HCT116 (cell line): ENCODE measurements around the gene RXFP4. TPM values are rescaled to one million over a fixed set of nuclear protein-coding genes. Genes with fewer than 3 reads are reported as not detected.

Experiments
- ATAC-seq: fragments of 200-7000 bp; cut with Tn5 transposase; 2 replicates; pipeline ENCODE4 v1.9.1; 2020; ENCODE audit warnings: mild to moderate bottlenecking, moderate library complexity
- BruUV-seq: library from RNA; stranded (reverse); fragments of 400-500 nt; replicated peaks from 2 replicates; lab custom pipeline; 2021; lab: Mats Ljungman, UMichigan
- CTCF ChIA-PET: fragments of 300-600 bp; sonication (Branson Sonifier 250); formaldehyde crosslinking; loops from one replicate; lab custom pipeline; 2021; ENCODE audit warnings: antibody characterized with exemption; lab: Charles Lee
- POLR2A ChIA-PET: fragments of 300-600, 350-600 bp; sonication (Branson Sonifier 250); formaldehyde crosslinking; loops from one replicate; lab custom pipeline; 2021; ENCODE audit warnings: antibody characterized with exemption; lab: Charles Lee
- RAD21 ChIA-PET, 2 experiments: fragments of 300-600 bp; sonication (Branson Sonifier 250); formaldehyde crosslinking; loops; one replicate each; lab custom pipeline; 2023; ENCODE audit warnings: low total read pairs in 2 of 2; ENCODE audit not compliant: uncharacterized antibody in 2 of 2, unreplicated experiment in 2 of 2, low non-redundant PET in 1 of 2; lab: Charles Lee
- DNase-seq: peaks from one replicate; pipeline ENCODE4 v3.0.0-alpha.2; 2010; ENCODE audit warnings: low read depth, low spot score
- H2AFZ ChIP-seq: fragments of 200-600 bp; shearing (Covaris generic), sonication (generic); 2 replicates; pipeline ENCODE4 v1.6.1; 2017; ENCODE audit warnings: low read depth, mixed run types, mixed read lengths, antibody characterized with exemption, low read length; ENCODE audit not compliant: poor library complexity, severe bottlenecking
- H3K27ac ChIP-seq: 2 replicates; pipeline ENCODE4 v1.5.1; 2012; ENCODE audit warnings: low read depth, low read length
- H3K27me3 ChIP-seq: fragments of 200-600 bp; sonication (generic); 2 replicates; pipeline ENCODE4 v1.6.1; 2016; ENCODE audit warnings: mixed run types, low read length, mixed read lengths; ENCODE audit not compliant: insufficient read depth
- H3K36me3 ChIP-seq, 2 experiments: fragments of 200-500 bp in 1 of 2; fragments of 200-600 bp in 1 of 2; sonication (Bioruptor generic) in 1 of 2; sonication (generic) in 1 of 2; 2 replicates each; pipeline versions ENCODE4 v1.5.1 to v1.6.1; 2014 to 2016; ENCODE audit warnings: low read length in 2 of 2, inconsistent platforms in 1 of 2, mixed read lengths in 1 of 2, mixed run types in 1 of 2; ENCODE audit not compliant: insufficient read depth in 2 of 2, control insufficient read depth in 1 of 2
- H3K4me1 ChIP-seq, 2 experiments: fragments of 200-600 bp in 1 of 2; sonication (generic) in 1 of 2; 2 replicates each; pipeline versions ENCODE4 v1.5.1 to v1.6.1; 2012 to 2017; ENCODE audit warnings: low read length in 2 of 2, inconsistent platforms in 1 of 2, mild to moderate bottlenecking in 1 of 2, mixed read lengths in 1 of 2, mixed run types in 1 of 2, moderate library complexity in 1 of 2; ENCODE audit not compliant: insufficient read depth in 2 of 2, control insufficient read depth in 1 of 2
- H3K4me2 ChIP-seq: fragments of 200-600 bp; sonication (generic); 2 replicates; pipeline ENCODE4 v1.6.1; 2017; ENCODE audit warnings: mixed run types, low read length, mixed read lengths
- H3K4me3 ChIP-seq, 2 experiments: fragments of 200-600 bp in 1 of 2; sonication (generic) in 1 of 2; replicated peaks in 1 of 2; 2 replicates each; pipeline ENCODE4 v1.5.1; 2011 to 2016; ENCODE audit warnings: low read length in 2 of 2, control low read depth in 1 of 2, low read depth in 1 of 2, mild to moderate bottlenecking in 1 of 2, mixed read lengths in 1 of 2, mixed run types in 1 of 2
- H3K79me2 ChIP-seq: fragments of 200-600 bp; sonication (generic); 2 replicates; pipeline ENCODE4 v1.6.1; 2017; ENCODE audit warnings: mild to moderate bottlenecking, mixed run types, low read length, moderate library complexity, mixed read lengths; ENCODE audit not compliant: insufficient read depth
- H3K9ac ChIP-seq: fragments of 200-600 bp; sonication (generic); 2 replicates; pipeline ENCODE4 v1.6.1; 2016; ENCODE audit warnings: low read length, mixed read lengths
- H3K9me2 ChIP-seq: fragments of 200-600 bp; sonication (generic), shearing (Covaris generic); 2 replicates; pipeline ENCODE4 v1.6.1; 2017; ENCODE audit warnings: mixed run types, mild to moderate bottlenecking, moderate library complexity; ENCODE audit not compliant: insufficient read depth
- H3K9me3 ChIP-seq, 2 experiments: fragments of 200-500 bp in 1 of 2; fragments of 200-600 bp in 1 of 2; sonication (Bioruptor generic) in 1 of 2; sonication (generic) in 1 of 2; 2 replicates each; pipeline ENCODE4 v1.6.1; 2014 to 2017; ENCODE audit warnings: low read length in 2 of 2, mixed read lengths in 2 of 2, inconsistent platforms in 1 of 2, low read depth in 1 of 2, mild to moderate bottlenecking in 1 of 2, mixed run types in 1 of 2, moderate library complexity in 1 of 2; ENCODE audit not compliant: control insufficient read depth in 1 of 2, insufficient read depth in 1 of 2
- H4K20me1 ChIP-seq: fragments of 200-600 bp; sonication (generic), shearing (Covaris generic); 2 replicates; pipeline ENCODE4 v1.6.1; 2017; ENCODE audit warnings: mixed run types, mild to moderate bottlenecking, moderate library complexity; ENCODE audit not compliant: insufficient read depth
- CBX3 ChIP-seq: IDR thresholded peaks from 2 replicates; pipeline ENCODE4 v1.6.1; 2012; ENCODE audit warnings: low read depth
- CEBPB ChIP-seq: IDR thresholded peaks from 2 replicates; pipeline ENCODE4 v1.6.1; 2012; ENCODE audit warnings: low read depth
- EGR1 ChIP-seq: IDR thresholded peaks from 2 replicates; pipeline ENCODE4 v1.6.1; 2012; ENCODE audit warnings: low read depth
- ELF1 ChIP-seq: IDR thresholded peaks from 2 replicates; pipeline ENCODE4 v1.6.1; 2012; ENCODE audit warnings: low read depth, borderline replicate concordance
- EZH2phosphoT487 ChIP-seq: fragments of 200-600 bp; IDR thresholded peaks from 2 replicates; pipeline ENCODE4 v1.6.1; 2018; ENCODE audit warnings: antibody characterized with exemption, borderline replicate concordance
- POLR2A ChIP-seq: IDR thresholded peaks from 2 replicates; pipeline ENCODE4 v1.7.0; 2011; ENCODE audit warnings: borderline replicate concordance; ENCODE audit not compliant: insufficient read depth, insufficient read length; ENCODE audit errors: extremely low read depth
- POLR2AphosphoS5 ChIP-seq: IDR thresholded peaks from 2 replicates; pipeline ENCODE4 v1.6.1; 2011; ENCODE audit warnings: mild to moderate bottlenecking, low read depth, low read length, moderate library complexity
- SIN3A ChIP-seq: IDR thresholded peaks from 2 replicates; pipeline ENCODE4 v1.6.1; 2012; ENCODE audit warnings: low read depth
- SP1 ChIP-seq: IDR thresholded peaks from 2 replicates; pipeline ENCODE4 v1.6.1; 2012; ENCODE audit warnings: low read depth
- SRF ChIP-seq: IDR thresholded peaks from 2 replicates; pipeline ENCODE4 v1.6.1; 2012; ENCODE audit warnings: low read depth
- YY1 ChIP-seq: IDR thresholded peaks from 2 replicates; pipeline ENCODE4 v1.6.1; 2011; ENCODE audit warnings: low read length, low read depth, moderate library complexity, mild to moderate bottlenecking; ENCODE audit not compliant: insufficient replicate concordance; ENCODE audit errors: extremely low read depth
- ZFX ChIP-seq: fragments of 450-650 bp; IDR thresholded peaks from 2 replicates; pipeline ENCODE4 v1.6.1; 2017
- intact Hi-C: fragments of 100-400 bp; cut with micrococcal nuclease; formaldehyde crosslinking; loops from 2 replicates; pipeline ENCODE4 v1.10.0; 2022
- total RNA-seq: library from RNA; stranded (reverse); gene quantifications from one replicate; pipeline ENCODE4 v1.2.1, GENCODE V29; 2021; ENCODE audit not compliant: unreplicated experiment
- TF ChIP-seq, protein P1 (sequence below): IDR thresholded peaks from 2 replicates; pipeline ENCODE4 v1.6.1; 2011; ENCODE audit warnings: mild to moderate bottlenecking, low read length, moderate library complexity; ENCODE audit not compliant: insufficient replicate concordance; ENCODE audit errors: extremely low read depth
- TF ChIP-seq, protein P2 (sequence below): IDR thresholded peaks from 2 replicates; pipeline ENCODE4 v1.6.1; 2012; ENCODE audit warnings: low read depth
- TF ChIP-seq, protein P3 (sequence below): IDR thresholded peaks from 2 replicates; pipeline ENCODE4 v1.6.1; 2012
- TF ChIP-seq, protein P4 (sequence below), 3 experiments: fragments of 200-600 bp in 1 of 3; sonication (generic) in 1 of 3; IDR thresholded peaks in 2 of 3; conservative IDR thresholded peaks in 1 of 3; 2 replicates each; pipeline ENCODE4 v1.5.1; 2012 to 2017; ENCODE audit warnings: low read depth in 2 of 3, low read length in 2 of 3, antibody characterized with exemption in 1 of 3, borderline replicate concordance in 1 of 3, control low read depth in 1 of 3, mild to moderate bottlenecking in 1 of 3, mixed read lengths in 1 of 3, mixed run types in 1 of 3, moderate library complexity in 1 of 3; ENCODE audit not compliant: insufficient read depth in 1 of 3
- TF ChIP-seq, protein P5 (sequence below): IDR thresholded peaks from 2 replicates; pipeline ENCODE4 v1.6.1; 2012

RXFP4 gene
- total RNA-seq, 1 experiment from 2014 or later = 0.20 TPM

DNA sequence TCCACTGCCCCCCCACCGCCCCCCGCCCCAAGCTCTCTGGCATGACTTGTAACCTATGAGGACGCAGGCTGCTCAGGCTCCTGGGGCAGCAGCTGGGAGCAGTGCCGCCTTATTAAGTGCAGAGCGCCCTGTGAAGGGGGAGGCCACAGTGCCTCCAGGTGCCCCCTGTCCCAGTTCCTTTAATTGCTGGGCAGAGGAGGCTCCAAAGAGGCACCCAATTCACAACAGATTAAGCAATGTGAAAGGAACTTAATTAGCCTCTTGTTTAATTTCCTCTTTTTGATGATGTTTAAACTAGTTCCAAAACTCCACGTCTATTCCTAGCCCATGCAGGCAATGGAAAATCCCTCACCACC, 3.0 kb downstream of the RXFP4 start:
- ChIA-PET POLR2A (interaction anchor here (0.6 to 1.9 kb wide), 5 partner anchors 10 to 55 kb away, joined by 3 to 9 read pairs (median 4); partner anchors contain the start of gene KHDC4), CTCF (interaction anchor here (1.3 kb wide), 1 partner anchor 45 kb away, joined by 5 read pairs; no protein-coding TSS in a partner anchor)
- H3K36me3 ChIP-seq = peaks cover 12 to 22% of the 10 kb centered on the region in 2 experiments; a peak in 3 of 4 replicates

More for the DNA sequence above, 3.0 kb downstream of the RXFP4 start:
- H3K79me2 ChIP-seq = no peaks in the 10 kb centered on the region
- no peak overlapping the region for H3K27ac ChIP-seq
- no peak overlapping the region for H3K4me2 ChIP-seq
- no peaks in the 10 kb centered on the region for H3K27me3 ChIP-seq
- no peak overlapping the region for H3K9ac ChIP-seq
- no TSS peak for BruUV-seq
- H4K20me1 ChIP-seq = no peaks in the 10 kb centered on the region
- no peak overlapping the region for H3K4me3 ChIP-seq
- ATAC-seq (no peak), DNase-seq (no peak)
- H3K9me3 ChIP-seq = no peaks in the 10 kb centered on the region
- intact Hi-C loops = loop anchor here (5.0 kb wide), 1 partner anchor 108 kb away; the partner anchor contains the start of genes LAMTOR2 and UBQLN4
- no peaks in the 10 kb centered on the region for H3K9me2 ChIP-seq
- TF ChIP-seq SP1 = no peak
- TF ChIP-seq EGR1 = no peak
- no peak for TF ChIP-seq CBX3
- TF ChIP-seq, protein P1, sequence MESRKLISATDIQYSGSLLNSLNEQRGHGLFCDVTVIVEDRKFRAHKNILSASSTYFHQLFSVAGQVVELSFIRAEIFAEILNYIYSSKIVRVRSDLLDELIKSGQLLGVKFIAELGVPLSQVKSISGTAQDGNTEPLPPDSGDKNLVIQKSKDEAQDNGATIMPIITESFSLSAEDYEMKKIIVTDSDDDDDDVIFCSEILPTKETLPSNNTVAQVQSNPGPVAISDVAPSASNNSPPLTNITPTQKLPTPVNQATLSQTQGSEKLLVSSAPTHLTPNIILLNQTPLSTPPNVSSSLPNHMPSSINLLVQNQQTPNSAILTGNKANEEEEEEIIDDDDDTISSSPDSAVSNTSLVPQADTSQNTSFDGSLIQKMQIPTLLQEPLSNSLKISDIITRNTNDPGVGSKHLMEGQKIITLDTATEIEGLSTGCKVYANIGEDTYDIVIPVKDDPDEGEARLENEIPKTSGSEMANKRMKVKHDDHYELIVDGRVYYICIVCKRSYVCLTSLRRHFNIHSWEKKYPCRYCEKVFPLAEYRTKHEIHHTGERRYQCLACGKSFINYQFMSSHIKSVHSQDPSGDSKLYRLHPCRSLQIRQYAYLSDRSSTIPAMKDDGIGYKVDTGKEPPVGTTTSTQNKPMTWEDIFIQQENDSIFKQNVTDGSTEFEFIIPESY = no peak
- TF ChIP-seq ELF1 = no peak
- no peak for TF ChIP-seq SRF
- no peak for TF ChIP-seq POLR2A
- no peak for TF ChIP-seq SIN3A
- TF ChIP-seq, protein P2, sequence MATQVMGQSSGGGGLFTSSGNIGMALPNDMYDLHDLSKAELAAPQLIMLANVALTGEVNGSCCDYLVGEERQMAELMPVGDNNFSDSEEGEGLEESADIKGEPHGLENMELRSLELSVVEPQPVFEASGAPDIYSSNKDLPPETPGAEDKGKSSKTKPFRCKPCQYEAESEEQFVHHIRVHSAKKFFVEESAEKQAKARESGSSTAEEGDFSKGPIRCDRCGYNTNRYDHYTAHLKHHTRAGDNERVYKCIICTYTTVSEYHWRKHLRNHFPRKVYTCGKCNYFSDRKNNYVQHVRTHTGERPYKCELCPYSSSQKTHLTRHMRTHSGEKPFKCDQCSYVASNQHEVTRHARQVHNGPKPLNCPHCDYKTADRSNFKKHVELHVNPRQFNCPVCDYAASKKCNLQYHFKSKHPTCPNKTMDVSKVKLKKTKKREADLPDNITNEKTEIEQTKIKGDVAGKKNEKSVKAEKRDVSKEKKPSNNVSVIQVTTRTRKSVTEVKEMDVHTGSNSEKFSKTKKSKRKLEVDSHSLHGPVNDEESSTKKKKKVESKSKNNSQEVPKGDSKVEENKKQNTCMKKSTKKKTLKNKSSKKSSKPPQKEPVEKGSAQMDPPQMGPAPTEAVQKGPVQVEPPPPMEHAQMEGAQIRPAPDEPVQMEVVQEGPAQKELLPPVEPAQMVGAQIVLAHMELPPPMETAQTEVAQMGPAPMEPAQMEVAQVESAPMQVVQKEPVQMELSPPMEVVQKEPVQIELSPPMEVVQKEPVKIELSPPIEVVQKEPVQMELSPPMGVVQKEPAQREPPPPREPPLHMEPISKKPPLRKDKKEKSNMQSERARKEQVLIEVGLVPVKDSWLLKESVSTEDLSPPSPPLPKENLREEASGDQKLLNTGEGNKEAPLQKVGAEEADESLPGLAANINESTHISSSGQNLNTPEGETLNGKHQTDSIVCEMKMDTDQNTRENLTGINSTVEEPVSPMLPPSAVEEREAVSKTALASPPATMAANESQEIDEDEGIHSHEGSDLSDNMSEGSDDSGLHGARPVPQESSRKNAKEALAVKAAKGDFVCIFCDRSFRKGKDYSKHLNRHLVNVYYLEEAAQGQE = no peak
- no peak for TF ChIP-seq ZFX
- TF ChIP-seq CEBPB = no peak
- no peak for TF ChIP-seq EZH2phosphoT487
- TF ChIP-seq, protein P3, sequence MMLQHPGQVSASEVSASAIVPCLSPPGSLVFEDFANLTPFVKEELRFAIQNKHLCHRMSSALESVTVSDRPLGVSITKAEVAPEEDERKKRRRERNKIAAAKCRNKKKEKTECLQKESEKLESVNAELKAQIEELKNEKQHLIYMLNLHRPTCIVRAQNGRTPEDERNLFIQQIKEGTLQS = no peak
- TF ChIP-seq, protein P4, sequence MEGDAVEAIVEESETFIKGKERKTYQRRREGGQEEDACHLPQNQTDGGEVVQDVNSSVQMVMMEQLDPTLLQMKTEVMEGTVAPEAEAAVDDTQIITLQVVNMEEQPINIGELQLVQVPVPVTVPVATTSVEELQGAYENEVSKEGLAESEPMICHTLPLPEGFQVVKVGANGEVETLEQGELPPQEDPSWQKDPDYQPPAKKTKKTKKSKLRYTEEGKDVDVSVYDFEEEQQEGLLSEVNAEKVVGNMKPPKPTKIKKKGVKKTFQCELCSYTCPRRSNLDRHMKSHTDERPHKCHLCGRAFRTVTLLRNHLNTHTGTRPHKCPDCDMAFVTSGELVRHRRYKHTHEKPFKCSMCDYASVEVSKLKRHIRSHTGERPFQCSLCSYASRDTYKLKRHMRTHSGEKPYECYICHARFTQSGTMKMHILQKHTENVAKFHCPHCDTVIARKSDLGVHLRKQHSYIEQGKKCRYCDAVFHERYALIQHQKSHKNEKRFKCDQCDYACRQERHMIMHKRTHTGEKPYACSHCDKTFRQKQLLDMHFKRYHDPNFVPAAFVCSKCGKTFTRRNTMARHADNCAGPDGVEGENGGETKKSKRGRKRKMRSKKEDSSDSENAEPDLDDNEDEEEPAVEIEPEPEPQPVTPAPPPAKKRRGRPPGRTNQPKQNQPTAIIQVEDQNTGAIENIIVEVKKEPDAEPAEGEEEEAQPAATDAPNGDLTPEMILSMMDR (IDR thresholded peaks at IDR 0.05 in 2 of 3, conservative IDR thresholded peaks at IDR 0.05 in 1 of 3; ENCODE audit: borderline replicate concordance in 1 of 3, insufficient read depth in 1 of 3, low read depth in 2 of 3, low read length in 2 of 3) = no peak
- no peak for TF ChIP-seq YY1
- TF ChIP-seq, protein P5, sequence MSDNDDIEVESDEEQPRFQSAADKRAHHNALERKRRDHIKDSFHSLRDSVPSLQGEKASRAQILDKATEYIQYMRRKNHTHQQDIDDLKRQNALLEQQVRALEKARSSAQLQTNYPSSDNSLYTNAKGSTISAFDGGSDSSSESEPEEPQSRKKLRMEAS = no peak
- TF ChIP-seq POLR2AphosphoS5 = no peak; the same call in 1 of the 2 replicates
- RAD21 ChIA-PET = interaction anchor here in 1 of 2 experiments (0.5 kb wide), 1 partner anchor 94 kb away, joined by 4 read pairs; no protein-coding TSS in a partner anchor
- H3K4me1 ChIP-seq = peaks cover 44 to 64% of the 10 kb centered on the region in 2 experiments
- H2AFZ ChIP-seq = no peak overlapping the region
